Fibroblast of lung (primary cell): ENCODE data around the gene SOX13.

Experiments
- EZH2 ChIP-seq: IDR thresholded peaks from 2 replicates; pipeline ENCODE4 v1.5.1; 2012; ENCODE audit warnings: low read length, control low read depth, mild to moderate bottlenecking; ENCODE audit errors: missing control alignments
- TF ChIP-seq, protein P1 (sequence below), 2 donors: IDR thresholded peaks in 1 of 2; conservative IDR thresholded peaks in 1 of 2; 1 replicate in 1 of 2; 2 replicates in 1 of 2; pipeline ENCODE4 v1.5.1; 2011 to 2012; ENCODE audit warnings: low read length in 2 of 2, control low read depth in 1 of 2, inconsistent platforms in 1 of 2, low read depth in 1 of 2, mild to moderate bottlenecking in 1 of 2

GRCh38 chr1:204128464-204128963 is 55.6 kb downstream of the SOX13 start:
- TF ChIP-seq, protein P1, sequence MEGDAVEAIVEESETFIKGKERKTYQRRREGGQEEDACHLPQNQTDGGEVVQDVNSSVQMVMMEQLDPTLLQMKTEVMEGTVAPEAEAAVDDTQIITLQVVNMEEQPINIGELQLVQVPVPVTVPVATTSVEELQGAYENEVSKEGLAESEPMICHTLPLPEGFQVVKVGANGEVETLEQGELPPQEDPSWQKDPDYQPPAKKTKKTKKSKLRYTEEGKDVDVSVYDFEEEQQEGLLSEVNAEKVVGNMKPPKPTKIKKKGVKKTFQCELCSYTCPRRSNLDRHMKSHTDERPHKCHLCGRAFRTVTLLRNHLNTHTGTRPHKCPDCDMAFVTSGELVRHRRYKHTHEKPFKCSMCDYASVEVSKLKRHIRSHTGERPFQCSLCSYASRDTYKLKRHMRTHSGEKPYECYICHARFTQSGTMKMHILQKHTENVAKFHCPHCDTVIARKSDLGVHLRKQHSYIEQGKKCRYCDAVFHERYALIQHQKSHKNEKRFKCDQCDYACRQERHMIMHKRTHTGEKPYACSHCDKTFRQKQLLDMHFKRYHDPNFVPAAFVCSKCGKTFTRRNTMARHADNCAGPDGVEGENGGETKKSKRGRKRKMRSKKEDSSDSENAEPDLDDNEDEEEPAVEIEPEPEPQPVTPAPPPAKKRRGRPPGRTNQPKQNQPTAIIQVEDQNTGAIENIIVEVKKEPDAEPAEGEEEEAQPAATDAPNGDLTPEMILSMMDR (conservative IDR thresholded peaks at IDR 0.05 in 1 of 2, IDR thresholded peaks at IDR 0.05 in 1 of 2; ENCODE audit: low read depth in 1 of 2, low read length in 2 of 2): no peak
- no peak for TF ChIP-seq EZH2
